GM10266 (cell line): ENCODE data around the gene FARP1.

Experiments
- DNase-seq: peaks from one replicate; pipeline ENCODE4 v3.0.0; 2012; ENCODE audit errors: extremely low spot score
- CTCF ChIP-seq: IDR thresholded peaks from 2 replicates; pipeline ENCODE4 v1.5.1; 2012; ENCODE audit warnings: mild to moderate bottlenecking, low read depth; ENCODE audit not compliant: control insufficient read depth, insufficient read depth; ENCODE audit errors: missing control alignments

FARP1 gene

GRCh38 chr13:98350746-98351330 lies 207.9 kb downstream of the FARP1 start:
- no peak for TF ChIP-seq CTCF
- DNase-seq, result no peak

DNA sequence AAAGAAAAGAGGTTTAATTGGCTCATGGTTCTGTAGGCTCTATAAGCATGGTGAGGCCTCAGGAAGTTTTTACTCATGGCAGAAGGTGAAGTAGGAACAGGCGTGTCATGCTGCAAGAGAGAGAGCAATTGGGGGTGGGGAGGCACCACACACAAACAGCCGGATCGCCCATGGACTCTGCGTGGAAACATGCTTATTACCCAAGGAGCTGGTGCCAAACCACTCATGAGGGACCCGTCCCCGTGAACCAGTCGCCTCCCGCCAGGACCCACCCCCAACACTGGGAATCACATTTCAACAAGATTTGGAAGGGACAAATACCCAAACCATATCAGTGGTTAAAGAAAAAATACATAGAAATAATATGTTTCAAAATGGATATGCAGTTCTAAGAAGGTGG lies 208.7 kb downstream of the FARP1 start:
- TF ChIP-seq CTCF, result no peak

GRCh38 chr13:98352226-98352625 lies 209.3 kb downstream of the FARP1 start:
- DNase-seq, result no peak

More for the DNA sequence above, 208.7 kb downstream of the FARP1 start:
- DNase-seq, result no peak

GRCh38 chr13:98353750-98354149 lies 210.9 kb downstream of the FARP1 start:
- DNase-seq, result no peak

More at GRCh38 chr13:98352226-98352625, 209.3 kb downstream of the FARP1 start:
- no peak for TF ChIP-seq CTCF

DNA sequence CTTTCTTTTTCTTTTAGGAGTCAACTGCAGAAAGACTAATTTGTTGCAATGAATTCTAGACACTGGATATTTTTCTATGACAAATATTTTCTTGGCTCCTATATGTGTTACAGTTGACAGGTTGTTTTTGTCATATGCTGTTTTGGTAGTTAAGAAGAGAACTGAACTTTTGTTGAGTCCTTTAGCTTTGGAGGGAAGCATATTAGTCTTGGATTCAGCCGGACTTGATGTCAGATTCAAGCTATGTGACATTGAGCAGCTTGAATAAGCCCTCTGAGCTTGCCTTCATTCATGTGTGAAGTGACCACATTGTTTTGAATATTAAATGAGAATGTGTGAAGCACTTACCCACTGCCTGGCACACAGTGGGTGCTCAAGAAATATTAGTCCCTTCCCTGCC lies 216.0 kb downstream of the FARP1 start:
- DNase-seq, result no peak
- no peak for TF ChIP-seq CTCF

More at GRCh38 chr13:98353750-98354149, 210.9 kb downstream of the FARP1 start:
- TF ChIP-seq CTCF, result no peak

DNA sequence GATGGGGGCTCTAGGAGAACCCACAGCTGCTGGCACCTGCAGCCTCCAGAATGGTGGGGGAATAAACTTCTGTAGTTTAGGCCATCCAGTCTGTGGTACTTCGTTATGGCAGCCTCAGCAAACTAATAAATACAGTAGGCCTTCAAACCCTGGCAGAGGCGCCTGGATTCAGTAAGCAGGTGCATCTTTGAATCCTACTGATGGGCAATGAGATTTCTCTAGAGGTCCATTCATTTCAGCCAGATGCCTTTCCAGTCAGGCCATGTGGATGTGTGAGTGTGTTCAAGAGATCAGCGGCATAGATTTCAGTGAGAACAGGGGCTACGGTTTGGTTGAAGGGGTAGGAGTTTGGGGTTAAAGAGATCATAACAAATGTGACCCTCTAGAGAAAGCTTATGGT lies 217.7 kb downstream of the FARP1 start:
- no peak for TF ChIP-seq CTCF
- no peak for DNase-seq

- DNase-seq, result no peak
- no peak for TF ChIP-seq CTCF
These were observed 220.4 kb downstream of the FARP1 start for GRCh38 chr13:98363326-98363725.
